ENCODE results near the gene BBS5. TPM values are rescaled to one million over a fixed set of nuclear protein-coding genes. Genes with fewer than 3 reads are reported as not detected.

BBS5 gene
- total RNA-seq, 1 experiment from 2014 or later: 0.55 TPM

DNA sequence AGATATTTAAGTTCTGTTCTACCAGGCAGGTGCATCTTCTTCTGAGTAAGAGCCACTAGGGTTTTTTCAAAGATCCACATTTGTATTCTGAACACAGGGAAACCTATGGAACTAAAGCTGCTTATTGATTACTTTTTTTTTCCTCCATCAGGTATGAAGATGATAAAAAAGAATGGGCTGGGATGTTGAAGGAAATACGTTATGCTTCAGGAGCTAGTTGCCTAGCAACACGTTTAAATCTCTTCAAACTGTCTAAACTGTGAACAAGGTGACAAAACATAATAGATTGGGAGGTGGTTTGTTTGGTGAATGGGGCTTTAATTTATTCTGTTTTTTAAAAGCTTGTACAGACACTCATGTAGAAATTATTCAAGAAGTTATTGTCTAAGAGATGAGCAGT, 46.1 kb downstream of the BBS5 start:
- no peaks in the 10 kb centered on the region for H3K9me3 Mint-ChIP-seq
- H2BK15ac ChIP-seq (ENCODE audit: low read depth, low read length): no peak overlapping the region
- H3K79me2 ChIP-seq (ENCODE audit: insufficient read depth, low read length): no peaks in the 10 kb centered on the region

More for the DNA sequence above, 46.1 kb downstream of the BBS5 start:
- Histone ChIP-seq H2BK20ac (ENCODE audit: low read depth, low read length, poor library complexity, severe bottlenecking) (no peak overlapping the region), H3K27me3 (ENCODE audit: insufficient read depth, low read length) (no peaks in the 10 kb centered on the region), H3K23ac (ENCODE audit: insufficient read length, low read depth, low read length) (no peak overlapping the region), H3K4ac (ENCODE audit: low read depth, low read length) (no peak overlapping the region), H4K20me1 (ENCODE audit: control insufficient read depth, insufficient read depth, insufficient read length) (no peaks in the 10 kb centered on the region), H4K8ac (replicated peaks; ENCODE audit: insufficient read length, low read depth, low read length) (no peak overlapping the region), H4K91ac (ENCODE audit: insufficient read length, low read depth, low read length) (no peak overlapping the region), H3K9me3 (ENCODE audit: control insufficient read depth, low read depth, low read length) (no peaks in the 10 kb centered on the region), H3K27ac (ENCODE audit: insufficient read length, low read depth, low read length) (no peak overlapping the region), H2AK5ac (ENCODE audit: insufficient read length, low read length) (no peak overlapping the region), H3K18ac (ENCODE audit: insufficient read length, low read depth, low read length) (no peak overlapping the region), H3T11ph (ENCODE audit: low read length) (no peak overlapping the region), H2BK120ac (ENCODE audit: low read depth, low read length, poor library complexity, severe bottlenecking) (no peak overlapping the region), H3K4me1 (ENCODE audit: insufficient read depth, low read length) (no peaks in the 10 kb centered on the region), H3K9ac (ENCODE audit: extremely low read depth, insufficient read length, low read length) (no peak overlapping the region), H2AFZ (ENCODE audit: low read length) (no peak overlapping the region), H3K14ac (ENCODE audit: insufficient read depth, low read length) (no peak overlapping the region), H3K79me1 (ENCODE audit: insufficient read depth, low read depth, low read length, poor library complexity, severe bottlenecking) (no peaks in the 10 kb centered on the region), H2BK12ac (ENCODE audit: insufficient read length, low read depth, low read length) (no peak overlapping the region), H3K56ac (ENCODE audit: insufficient read length, low read depth, low read length) (no peak overlapping the region), H4K5ac (ENCODE audit: insufficient read length, low read depth, low read length) (no peak overlapping the region), H2BK5ac (ENCODE audit: insufficient read length, low read length) (no peak overlapping the region), H3K4me2 (ENCODE audit: insufficient read depth, insufficient read length, low read length) (no peak overlapping the region), H3K23me2 (ENCODE audit: insufficient read length, low read depth, low read length, poor library complexity, severe bottlenecking) (no peaks in the 10 kb centered on the region)
- DNase-seq: no peak
- WGBS (ENCODE audit: extremely low coverage, insufficient read length, low lambda C conversion rate): no CpG with 5 or more reads among the region's 2 CpGs
- Mint-ChIP-seq H3K36me3 (ENCODE audit: insufficient read depth in 1 of 3, low read depth in 3 of 3) (peaks cover 0 to 7% (median 6%) of the 10 kb centered on the region in 3 experiments; a peak in 4 of 7 replicates), H3K27ac (no peak overlapping the region), H3K27me3 (ENCODE audit: low read depth) (no peaks in the 10 kb centered on the region), H3K4me1 (no peaks in the 10 kb centered on the region), H3K4me3 (no peak overlapping the region)
- TF ChIP-seq, protein P1, sequence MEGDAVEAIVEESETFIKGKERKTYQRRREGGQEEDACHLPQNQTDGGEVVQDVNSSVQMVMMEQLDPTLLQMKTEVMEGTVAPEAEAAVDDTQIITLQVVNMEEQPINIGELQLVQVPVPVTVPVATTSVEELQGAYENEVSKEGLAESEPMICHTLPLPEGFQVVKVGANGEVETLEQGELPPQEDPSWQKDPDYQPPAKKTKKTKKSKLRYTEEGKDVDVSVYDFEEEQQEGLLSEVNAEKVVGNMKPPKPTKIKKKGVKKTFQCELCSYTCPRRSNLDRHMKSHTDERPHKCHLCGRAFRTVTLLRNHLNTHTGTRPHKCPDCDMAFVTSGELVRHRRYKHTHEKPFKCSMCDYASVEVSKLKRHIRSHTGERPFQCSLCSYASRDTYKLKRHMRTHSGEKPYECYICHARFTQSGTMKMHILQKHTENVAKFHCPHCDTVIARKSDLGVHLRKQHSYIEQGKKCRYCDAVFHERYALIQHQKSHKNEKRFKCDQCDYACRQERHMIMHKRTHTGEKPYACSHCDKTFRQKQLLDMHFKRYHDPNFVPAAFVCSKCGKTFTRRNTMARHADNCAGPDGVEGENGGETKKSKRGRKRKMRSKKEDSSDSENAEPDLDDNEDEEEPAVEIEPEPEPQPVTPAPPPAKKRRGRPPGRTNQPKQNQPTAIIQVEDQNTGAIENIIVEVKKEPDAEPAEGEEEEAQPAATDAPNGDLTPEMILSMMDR (conservative IDR thresholded peaks at IDR 0.05): no peak
